Osteocyte (in vitro differentiated cells): Measurements from ENCODE around the gene UBE2H. TPM values are rescaled to one million over a fixed set of nuclear protein-coding genes. Genes with fewer than 3 reads are reported as not detected.
"Not testable (repeated sequence)": the region's sequence is repeated elsewhere in the genome, so short reads cannot be mapped to it uniquely, and the experiment has no call there.

Source experiments
- DNase-seq: peaks from one replicate; pipeline ENCODE4 v3.0.0; 2021; ENCODE audit warnings: mixed read lengths; ENCODE audit not compliant: unreplicated experiment; ENCODE audit errors: extremely low spot score
- H3K27ac Mint-ChIP-seq: one replicate; pipeline ENCODE4 v1.8.0; 2021; ENCODE audit warnings: mild to moderate bottlenecking, mixed read lengths; ENCODE audit not compliant: unreplicated experiment
- H3K27me3 Mint-ChIP-seq: one replicate; pipeline ENCODE4 v1.8.0; 2021; ENCODE audit warnings: mixed read lengths; ENCODE audit not compliant: unreplicated experiment
- H3K36me3 Mint-ChIP-seq: one replicate; pipeline ENCODE4 v1.8.0; 2021; ENCODE audit warnings: mixed read lengths; ENCODE audit not compliant: unreplicated experiment
- H3K4me1 Mint-ChIP-seq: one replicate; pipeline ENCODE4 v1.8.0; 2021; ENCODE audit warnings: mixed read lengths; ENCODE audit not compliant: unreplicated experiment
- H3K4me3 Mint-ChIP-seq: one replicate; pipeline ENCODE4 v1.8.0; 2021; ENCODE audit warnings: mild to moderate bottlenecking, moderate library complexity, mixed read lengths; ENCODE audit not compliant: unreplicated experiment
- H3K9me3 Mint-ChIP-seq: one replicate; pipeline ENCODE4 v1.8.0; 2021; ENCODE audit warnings: mixed read lengths; ENCODE audit not compliant: unreplicated experiment
- total RNA-seq: library from RNA; stranded (reverse); gene quantifications from 2 replicates; pipeline ENCODE4 v1.2.1, GENCODE V29; 2021
- TF ChIP-seq, protein P1 (sequence below): fragments of 200-600 bp; sonication (generic); IDR thresholded peaks from 2 replicates; pipeline ENCODE4 v1.5.0; 2021; ENCODE audit warnings: antibody characterized with exemption, mild to moderate bottlenecking, moderate library complexity

UBE2H gene
- total RNA-seq, 1 donor from 2014 or later: 160 TPM

DNA sequence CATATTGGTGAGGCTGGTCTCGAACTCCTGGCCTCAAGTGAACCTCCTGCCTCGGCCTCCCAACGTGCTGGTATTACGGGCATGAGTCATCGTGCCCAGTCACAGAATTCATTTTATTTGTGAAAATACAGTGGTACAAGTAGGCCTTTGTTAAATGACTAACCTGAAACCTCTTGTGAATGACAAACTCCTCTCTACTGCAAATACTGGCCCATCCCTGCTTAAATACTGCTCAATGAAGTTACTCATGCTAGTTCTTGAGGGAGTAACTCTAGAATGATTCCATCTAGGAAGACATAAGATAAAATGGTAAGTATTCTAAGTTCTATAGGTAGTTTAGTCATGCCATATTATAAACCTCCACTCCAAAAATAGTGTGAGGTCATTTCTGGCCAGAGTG, 80.7 kb downstream of the UBE2H start:
- Mint-ChIP-seq H3K27ac (no peak overlapping the region), H3K9me3 (no peaks in the 10 kb centered on the region), H3K4me3 (no peak overlapping the region), H3K36me3 (peaks cover 43% of the 10 kb centered on the region), H3K4me1 (peaks cover 45% of the 10 kb centered on the region), H3K27me3 (no peaks in the 10 kb centered on the region)
- TF ChIP-seq, protein P1, sequence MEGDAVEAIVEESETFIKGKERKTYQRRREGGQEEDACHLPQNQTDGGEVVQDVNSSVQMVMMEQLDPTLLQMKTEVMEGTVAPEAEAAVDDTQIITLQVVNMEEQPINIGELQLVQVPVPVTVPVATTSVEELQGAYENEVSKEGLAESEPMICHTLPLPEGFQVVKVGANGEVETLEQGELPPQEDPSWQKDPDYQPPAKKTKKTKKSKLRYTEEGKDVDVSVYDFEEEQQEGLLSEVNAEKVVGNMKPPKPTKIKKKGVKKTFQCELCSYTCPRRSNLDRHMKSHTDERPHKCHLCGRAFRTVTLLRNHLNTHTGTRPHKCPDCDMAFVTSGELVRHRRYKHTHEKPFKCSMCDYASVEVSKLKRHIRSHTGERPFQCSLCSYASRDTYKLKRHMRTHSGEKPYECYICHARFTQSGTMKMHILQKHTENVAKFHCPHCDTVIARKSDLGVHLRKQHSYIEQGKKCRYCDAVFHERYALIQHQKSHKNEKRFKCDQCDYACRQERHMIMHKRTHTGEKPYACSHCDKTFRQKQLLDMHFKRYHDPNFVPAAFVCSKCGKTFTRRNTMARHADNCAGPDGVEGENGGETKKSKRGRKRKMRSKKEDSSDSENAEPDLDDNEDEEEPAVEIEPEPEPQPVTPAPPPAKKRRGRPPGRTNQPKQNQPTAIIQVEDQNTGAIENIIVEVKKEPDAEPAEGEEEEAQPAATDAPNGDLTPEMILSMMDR: no peak
- no peak for DNase-seq

DNA sequence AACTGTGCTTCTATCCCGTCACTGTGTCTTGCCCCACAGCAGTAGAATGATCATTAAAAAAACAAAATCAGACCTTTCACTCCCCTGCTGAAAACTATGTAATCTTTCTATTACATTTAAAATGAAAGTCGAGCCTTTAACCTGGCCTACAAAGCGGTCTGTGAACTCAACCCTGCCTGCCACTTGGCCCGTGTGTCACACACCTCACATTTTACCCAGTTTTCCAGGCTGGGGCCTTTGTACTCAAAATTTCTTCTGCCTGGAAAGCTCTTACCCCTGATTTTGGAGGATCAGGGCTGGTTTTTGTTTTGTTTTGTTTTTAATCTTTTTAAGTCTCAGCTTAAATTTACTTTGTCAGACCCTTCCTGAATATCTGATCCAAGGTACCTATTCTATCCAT, 82.1 kb downstream of the UBE2H start:
- peak overlapping the region; percentile 54 for H3K27ac Mint-ChIP-seq
- peaks cover 41% of the 10 kb centered on the region for H3K36me3 Mint-ChIP-seq
- DNase-seq: no peak
- no peak overlapping the region for H3K4me3 Mint-ChIP-seq
- TF ChIP-seq, protein P1: no peak
- H3K9me3 Mint-ChIP-seq: no peaks in the 10 kb centered on the region
- H3K27me3 Mint-ChIP-seq: no peaks in the 10 kb centered on the region
- H3K4me1 Mint-ChIP-seq: peaks cover 44% of the 10 kb centered on the region

DNA sequence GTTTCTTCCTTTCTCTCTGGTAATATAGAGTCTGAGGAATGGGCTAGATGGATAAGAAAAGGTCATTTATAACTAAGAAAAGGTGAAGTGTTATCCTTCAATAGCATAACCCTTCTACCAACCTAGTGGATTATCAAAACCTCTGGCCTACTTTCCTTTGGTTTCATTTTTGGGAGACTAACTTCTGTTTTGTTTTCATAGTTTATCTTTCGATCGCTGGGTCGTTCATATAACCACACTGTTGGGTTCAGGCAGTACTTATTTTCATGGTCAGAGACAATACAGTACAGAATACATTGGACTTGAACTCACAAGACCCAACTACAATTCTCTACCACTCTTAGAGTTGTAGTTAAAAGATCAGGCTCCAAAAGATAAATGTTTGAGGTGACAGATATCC, 86.5 kb downstream of the UBE2H start:
- TF ChIP-seq, protein P1: no peak
- Mint-ChIP-seq H3K36me3 (peaks cover 30% of the 10 kb centered on the region), H3K4me1 (peaks cover 77% of the 10 kb centered on the region), H3K9me3 (no peaks in the 10 kb centered on the region), H3K27ac (peak overlapping the region; percentile 97), H3K4me3 (no peak overlapping the region), H3K27me3 (no peaks in the 10 kb centered on the region)
- no peak for DNase-seq

DNA sequence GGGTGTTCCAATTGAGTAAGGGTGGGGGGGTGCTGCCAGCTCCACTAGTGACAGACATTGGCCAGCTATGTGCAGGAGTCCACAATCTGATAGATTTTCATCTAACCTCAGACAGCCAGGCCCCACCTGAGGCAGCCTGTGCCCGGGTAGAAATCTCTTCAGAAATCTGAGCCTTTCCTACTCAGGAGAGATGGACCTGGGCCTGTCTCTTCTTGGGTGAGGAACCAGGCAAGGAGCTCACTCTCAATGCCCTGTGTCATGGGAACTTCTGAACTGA, 86.9 kb downstream of the UBE2H start:
- H3K27ac Mint-ChIP-seq: peak overlapping the region; percentile 97
- no peaks in the 10 kb centered on the region for H3K27me3 Mint-ChIP-seq
- peaks cover 76% of the 10 kb centered on the region for H3K4me1 Mint-ChIP-seq
- no peak for DNase-seq
- H3K36me3 Mint-ChIP-seq: peaks cover 26% of the 10 kb centered on the region
- H3K9me3 Mint-ChIP-seq: no peaks in the 10 kb centered on the region
- H3K4me3 Mint-ChIP-seq: no peak overlapping the region
- TF ChIP-seq, protein P1: no peak

DNA sequence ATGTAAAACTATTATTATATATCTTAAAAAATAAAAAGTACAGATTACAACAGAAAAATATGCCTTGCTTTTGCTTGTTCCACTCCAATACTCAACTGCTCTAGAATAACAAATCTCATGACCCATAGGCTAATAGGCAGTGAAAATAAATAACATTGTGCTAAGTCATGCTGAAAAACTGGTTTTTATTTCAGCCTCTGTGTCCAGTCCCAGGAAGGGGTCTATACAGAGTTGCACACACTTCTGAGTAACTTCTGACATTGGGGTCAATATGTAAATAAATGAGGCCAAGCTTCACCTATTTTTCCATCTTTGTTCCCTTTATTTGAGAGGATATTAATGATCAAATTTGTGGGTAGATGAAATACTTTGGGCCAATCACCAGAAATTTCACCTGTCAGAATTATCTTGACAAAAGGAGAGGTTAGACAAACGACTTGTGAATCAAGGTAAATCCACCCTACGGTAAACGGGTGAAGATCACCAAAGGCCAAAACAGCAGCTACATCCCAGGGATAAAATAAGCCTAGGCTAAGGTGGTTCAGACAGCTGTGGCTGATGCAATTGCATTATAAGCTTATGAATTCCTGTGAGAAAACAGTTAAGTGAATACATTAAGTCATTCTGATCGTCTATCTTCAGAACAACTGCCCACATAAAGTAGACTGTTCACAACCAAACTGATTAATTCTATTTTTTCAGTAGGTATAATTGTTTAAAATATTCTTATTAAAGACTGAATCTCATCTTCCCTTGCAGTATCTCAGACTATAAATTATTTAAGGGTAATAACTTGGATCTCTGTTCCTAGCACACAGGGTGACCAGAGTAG, 87.5 kb downstream of the UBE2H start:
- Mint-ChIP-seq H3K36me3 (peaks cover 24% of the 10 kb centered on the region), H3K27ac (peak overlapping the region; percentile 97), H3K9me3 (no peaks in the 10 kb centered on the region), H3K27me3 (no peaks in the 10 kb centered on the region), H3K4me1 (peaks cover 79% of the 10 kb centered on the region), H3K4me3 (no peak overlapping the region)
- no peak for DNase-seq
- TF ChIP-seq, protein P1: no peak

DNA sequence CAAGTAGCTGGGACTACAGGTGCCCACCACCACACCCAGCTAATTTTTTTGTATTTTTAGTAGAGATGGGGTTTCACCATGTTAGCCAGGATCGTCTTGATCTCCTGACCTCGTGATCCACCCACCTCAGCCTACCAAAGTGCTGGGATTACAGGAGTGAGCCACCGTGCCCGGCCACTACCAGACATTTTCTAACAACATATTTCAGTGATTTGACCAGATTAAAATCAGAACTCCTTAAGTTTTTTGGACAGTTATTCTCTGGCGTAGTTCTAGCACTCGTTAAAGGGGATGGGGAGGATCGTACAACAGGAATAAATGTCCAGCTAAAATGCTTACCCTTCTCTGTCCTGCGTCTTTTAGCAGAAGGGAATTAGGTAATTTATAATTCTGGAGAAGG, 88.1 kb downstream of the UBE2H start:
- H3K27me3 Mint-ChIP-seq, H3K4me3 Mint-ChIP-seq, H3K9me3 Mint-ChIP-seq, DNase-seq: not testable (repeated sequence)
- H3K36me3 Mint-ChIP-seq: peaks cover 17% of the 10 kb centered on the region
- H3K4me1 Mint-ChIP-seq: peaks cover 80% of the 10 kb centered on the region
- H3K27ac Mint-ChIP-seq: peak overlapping the region; percentile 97
